ENCODE data around the gene BEGAIN.
"Not testable (repeated sequence)": the region's sequence is repeated elsewhere in the genome, so short reads cannot be mapped to it uniquely, and the experiment has no call there.

Gene BEGAIN

DNA sequence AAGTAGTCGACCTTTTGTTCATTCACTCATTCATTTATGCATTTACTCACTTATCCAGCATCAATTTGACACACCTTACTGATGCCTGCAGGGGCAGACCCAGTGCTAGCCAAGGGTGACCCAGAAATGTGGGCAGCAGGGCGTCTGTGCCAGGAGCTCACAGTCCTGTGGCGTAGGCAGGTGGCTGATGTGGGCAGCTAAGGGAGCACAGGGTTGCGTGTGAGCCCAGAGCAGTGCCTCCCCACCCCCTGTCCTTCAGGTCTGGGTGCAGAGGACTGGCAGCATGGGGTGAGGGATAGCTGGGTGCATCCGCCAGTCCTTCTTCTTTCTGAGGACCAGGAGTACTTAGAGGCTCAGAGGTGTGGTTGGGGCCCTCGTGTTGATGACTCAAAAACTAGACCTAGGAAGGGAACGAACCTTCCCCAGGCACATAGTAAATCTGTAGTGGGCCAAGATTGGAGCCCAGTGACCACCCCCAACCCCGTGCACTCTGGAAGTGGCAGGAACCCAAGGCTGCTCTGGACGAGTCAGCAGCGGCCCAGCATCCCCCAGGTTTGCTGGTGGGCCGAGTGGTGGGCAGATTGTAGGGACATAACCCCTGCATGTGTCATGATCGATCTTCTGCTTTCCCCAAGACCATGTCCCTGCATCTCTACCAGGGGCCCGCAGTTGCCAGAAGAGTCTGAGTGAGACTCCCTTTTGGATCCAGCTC is 63.9 kb downstream of the BEGAIN start:
- DNase-seq (ENCODE audit: low read depth), result no peak

DNA sequence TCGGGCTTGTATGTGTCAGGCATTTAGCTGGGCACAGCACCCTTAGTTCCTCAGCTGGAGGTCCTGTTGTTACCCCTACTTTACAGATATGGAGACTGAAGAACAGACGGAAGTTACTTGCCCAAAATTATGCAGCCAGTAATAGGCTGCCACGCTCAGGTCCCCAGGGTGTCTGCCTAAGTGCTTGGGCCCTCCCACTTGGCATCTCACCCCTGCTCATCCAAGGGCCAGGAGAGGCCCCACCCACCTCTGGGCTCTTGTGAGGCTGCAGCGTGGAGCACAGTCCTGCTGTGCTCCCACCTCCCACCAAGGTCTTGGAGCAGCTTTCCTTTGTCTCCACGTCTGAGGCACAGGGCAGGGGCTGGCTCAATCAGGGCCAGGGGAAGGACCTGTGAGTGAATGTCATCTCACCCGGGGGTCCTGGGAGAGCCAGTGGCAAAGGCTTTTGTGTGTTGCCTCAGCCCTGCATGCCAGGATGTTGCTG is 64.6 kb downstream of the BEGAIN start:
- no peak for DNase-seq (ENCODE audit: low read depth)

GRCh38 chr14:100506053-100506452 is 81.2 kb downstream of the BEGAIN start:
- not testable (repeated sequence) for DNase-seq (ENCODE audit: low read depth)

GRCh38 chr14:100504372-100505078 is 82.7 kb downstream of the BEGAIN start:
- no peak for DNase-seq (ENCODE audit: low read depth)

- no peak for DNase-seq (ENCODE audit: low read depth)
Observed at GRCh38 chr14:100503251-100503650, 84.0 kb downstream of the BEGAIN start.

DNA sequence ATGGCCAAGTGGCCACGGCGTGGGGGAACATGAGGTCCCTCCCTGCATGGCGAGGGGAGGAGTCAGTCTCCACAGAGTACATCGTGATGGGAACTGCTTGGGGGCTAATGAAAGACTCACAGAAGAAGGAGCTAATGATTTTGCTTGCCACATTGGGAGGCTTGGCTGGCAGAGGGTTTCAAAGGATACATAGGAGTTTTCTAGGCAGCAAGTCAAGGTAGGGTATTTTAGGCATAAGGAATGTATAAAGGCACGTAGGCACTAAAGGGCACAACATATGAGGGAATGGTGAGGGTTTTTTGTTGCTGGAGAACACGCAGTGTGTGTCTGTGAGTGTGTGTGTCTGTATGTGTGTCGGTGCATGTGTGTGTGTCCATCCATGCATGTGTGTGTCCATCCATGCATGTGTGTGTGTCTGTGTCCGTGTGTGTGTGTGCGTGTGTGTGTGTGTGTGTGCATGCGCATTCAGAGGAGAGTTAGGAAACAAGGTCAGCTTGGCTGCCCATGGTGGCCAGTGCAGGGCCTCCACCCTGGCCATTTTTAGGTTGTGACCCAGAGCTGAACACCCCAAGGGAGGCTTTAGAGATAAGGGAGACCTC is 84.5 kb downstream of the BEGAIN start:
- no peak for DNase-seq (ENCODE audit: low read depth)

- no peak for DNase-seq (ENCODE audit: low read depth)
Observed at GRCh38 chr14:100500128-100500527, 87.1 kb downstream of the BEGAIN start.

DNA sequence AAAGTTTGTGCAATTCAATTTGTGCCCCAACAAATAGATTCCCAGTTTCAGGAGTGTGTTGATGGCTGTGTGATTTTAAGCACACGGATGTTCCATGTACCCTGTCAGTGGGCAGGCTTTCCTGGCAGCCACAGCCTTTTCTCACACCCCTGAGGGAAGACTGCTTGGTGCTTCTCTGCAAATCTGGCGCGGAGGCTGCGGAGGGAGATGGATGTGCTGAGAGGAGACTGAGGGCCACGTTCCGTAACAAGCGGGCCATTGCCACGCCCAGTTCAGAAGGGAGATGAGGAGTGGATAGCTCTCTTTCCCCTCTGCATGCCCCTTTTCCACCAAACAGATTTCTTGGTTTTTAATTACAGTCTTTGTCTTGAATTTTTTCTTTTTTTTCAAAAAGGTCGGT is 89.1 kb downstream of the BEGAIN start:
- no peak for DNase-seq (ENCODE audit: low read depth)

DNA sequence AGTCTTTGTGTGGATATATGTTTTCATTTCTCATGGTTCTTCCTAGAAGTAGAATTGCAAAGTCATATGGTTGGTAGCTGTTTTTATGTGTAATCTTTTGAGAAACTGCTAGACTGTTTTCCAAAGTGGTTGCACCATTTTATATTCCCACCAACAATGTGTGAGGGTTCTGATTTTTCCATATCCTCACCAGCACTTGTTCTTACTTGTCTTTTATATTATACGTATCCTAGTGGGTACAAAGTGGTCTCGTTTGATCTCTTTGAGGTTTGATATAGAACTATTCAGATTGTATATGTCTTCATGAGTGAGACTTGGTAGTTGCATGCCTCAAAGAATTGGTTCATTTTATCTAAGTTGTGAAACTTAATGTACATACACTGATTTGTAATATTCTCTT is 91.3 kb downstream of the BEGAIN start:
- DNase-seq (ENCODE audit: low read depth), result no peak

DNA sequence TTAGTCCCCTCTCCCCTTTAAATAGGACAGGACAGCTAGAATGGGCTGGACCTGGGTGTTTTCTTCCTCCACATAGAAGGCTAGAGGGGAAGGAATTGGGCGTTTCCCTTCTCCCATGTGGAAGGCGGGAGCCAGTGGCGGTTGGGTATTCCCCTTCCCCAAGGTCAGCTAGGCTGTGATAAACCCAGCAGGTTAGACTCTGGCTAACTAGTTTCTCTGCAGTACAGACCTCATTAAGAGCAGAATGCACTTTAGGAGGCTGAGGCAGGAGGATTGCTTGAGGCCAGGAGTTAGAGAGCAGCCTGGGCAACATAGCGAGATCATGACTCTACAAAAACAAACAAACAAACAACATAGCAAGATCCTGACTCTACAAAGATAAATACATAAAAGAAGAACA is 92.6 kb downstream of the BEGAIN start:
- no peak for DNase-seq (ENCODE audit: low read depth)

DNA sequence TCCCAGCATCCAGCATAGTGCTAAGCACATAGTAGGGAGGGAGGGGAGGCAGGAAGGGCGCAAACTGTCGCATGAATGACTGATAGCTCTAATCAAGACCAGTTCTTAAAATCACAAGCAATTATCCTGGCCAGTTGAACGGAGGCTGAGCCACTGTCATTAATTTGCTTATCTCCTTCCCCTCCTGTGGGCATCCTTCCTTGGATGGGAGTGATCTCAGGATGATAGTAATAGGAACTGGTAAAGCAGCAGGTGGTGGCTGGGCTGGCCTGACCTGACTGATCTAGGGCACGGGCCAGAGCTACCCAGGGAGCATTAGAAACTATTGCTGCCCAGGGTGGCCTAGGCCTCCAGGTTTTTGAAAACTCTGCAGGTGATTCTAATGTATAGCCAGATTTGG is 97.0 kb downstream of the BEGAIN start:
- no peak for DNase-seq (ENCODE audit: low read depth)

- DNase-seq (ENCODE audit: low read depth), result no peak
Observed at GRCh38 chr14:100488057-100488456, 99.2 kb downstream of the BEGAIN start.

- no peak for DNase-seq (ENCODE audit: low read depth)
Observed at GRCh38 chr14:100487304-100487703, 99.9 kb downstream of the BEGAIN start.
